K562 (cell line): ENCODE results near the gene GNPAT. TPM values are rescaled to one million over a fixed set of nuclear protein-coding genes. Genes with fewer than 3 reads are reported as not detected.
A peak's percentile ranks its signal among the peaks of the same experiment; 100 is the strongest.

Experiments
- CBX2 ChIP-seq: fragments of 200-600 bp; sonication (generic); IDR thresholded peaks from one replicate; pipeline ENCODE4 v1.6.1; 2012; ENCODE audit warnings: mild to moderate bottlenecking, low read length, inconsistent platforms; ENCODE audit not compliant: insufficient read depth, poor library complexity, severe bottlenecking
- CXXC5 ChIP-seq: fragments of 250-450 bp; sonication (Bioruptor Pico); IDR thresholded peaks from 2 replicates; pipeline ENCODE4 v1.8.0; 2022; ENCODE audit warnings: inconsistent platforms, mild to moderate bottlenecking, moderate library complexity
- ERF ChIP-seq: fragments of 450-650 bp; formaldehyde crosslinking; IDR thresholded peaks from 2 replicates; pipeline ENCODE4 v1.4.0; 2020; ENCODE audit warnings: mild to moderate bottlenecking, mixed read lengths
- ESRRA ChIP-seq: fragments of 450-650 bp; IDR thresholded peaks from 2 replicates; pipeline ENCODE4 v1.6.1; 2014; ENCODE audit warnings: low read depth, mild to moderate bottlenecking, moderate library complexity, borderline replicate concordance
- FIP1L1 ChIP-seq: fragments of 200-400 bp; formaldehyde crosslinking; IDR thresholded peaks from 2 replicates; pipeline ENCODE4 v1.6.1; 2018; ENCODE audit warnings: mild to moderate bottlenecking, low read depth, low read length; ENCODE audit not compliant: poor library complexity, severe bottlenecking
- HDAC6 ChIP-seq: IDR thresholded peaks from 2 replicates; pipeline ENCODE4 v1.6.1; 2012; ENCODE audit warnings: low read depth, mild to moderate bottlenecking, control low read depth, inconsistent platforms, low read length, moderate library complexity
- HMBOX1 ChIP-seq: sonication (generic); IDR thresholded peaks from 2 replicates; pipeline ENCODE4 v1.6.1; 2016
- NR3C1 ChIP-seq: sonication (generic); formaldehyde crosslinking; IDR thresholded peaks from 2 replicates; pipeline ENCODE4 v1.8.1; 2022; ENCODE audit warnings: missing genetic modification reagents
- SIN3B ChIP-seq: fragments of 450-650 bp; IDR thresholded peaks from 2 replicates; pipeline ENCODE4 v1.6.1; 2017; ENCODE audit warnings: low read depth, mild to moderate bottlenecking, moderate library complexity
- TEAD4 ChIP-seq, 2 experiments: sonication (generic) in 1 of 2; formaldehyde crosslinking in 1 of 2; IDR thresholded peaks; 2 replicates each; pipeline versions ENCODE4 v1.6.1 to v1.8.0; 2012 to 2022; ENCODE audit warnings: borderline replicate concordance in 1 of 2, inconsistent platforms in 1 of 2, low read length in 1 of 2, mild to moderate bottlenecking in 1 of 2, missing genetic modification reagents in 1 of 2
- TFE3 ChIP-seq: fragments of 450-650 bp; formaldehyde crosslinking; IDR thresholded peaks from 2 replicates; pipeline ENCODE4 v1.4.0; 2020; ENCODE audit warnings: mild to moderate bottlenecking, mixed read lengths
- ZBTB5 ChIP-seq: fragments of 450-650 bp; IDR thresholded peaks from 2 replicates; pipeline ENCODE4 v1.6.1; 2017; ENCODE audit warnings: antibody characterized with exemption
- ZNF274 ChIP-seq: IDR thresholded peaks from 2 replicates; pipeline ENCODE4 v1.6.1; 2011; ENCODE audit warnings: low read depth, mild to moderate bottlenecking, low read length, moderate library complexity, borderline replicate concordance
- ZNF592 ChIP-seq: fragments of 450-650 bp; IDR thresholded peaks from 2 replicates; pipeline ENCODE4 v1.6.1; 2017; ENCODE audit warnings: antibody characterized with exemption, mild to moderate bottlenecking
- ZNF830 ChIP-seq: fragments of 250-450 bp; sonication (Bioruptor Pico); IDR thresholded peaks from 2 replicates; pipeline ENCODE4 v1.5.0; 2021; ENCODE audit warnings: mild to moderate bottlenecking
- polyA plus RNA-seq, 8 experiments: library from polyadenylated mRNA; depleted of rRNA in 4 of 8; stranded (reverse) in 5 of 8; unstranded in 3 of 8; fragments of >200 nt; fragmentation: Nextera tagmentation in 2 of 8; fragmentation: Illumina TruSeq in 1 of 8; extraction: Ambion mirVana in 2 of 8; extraction: Trizol in 1 of 8; gene quantifications; 2 replicates each; pipeline versions ENCODE4 v1.2.1 to v1.2.3, GENCODE V29; 2011 to 2014; ENCODE audit warnings: inconsistent platforms in 1 of 8, missing spikeins in 1 of 8
- total RNA-seq, 7 experiments: library from RNA; depleted of rRNA in 6 of 7; stranded (reverse); fragments of >200 nt in 6 of 7; fragmentation: Illumina TruSeq in 2 of 7; extraction: Trizol in 2 of 7; gene quantifications; 2 replicates each; pipeline versions ENCODE4 v1.2.1 to v1.2.3, GENCODE V29; 2011 to 2021; ENCODE audit warnings: low replicate concordance in 1 of 7

GNPAT gene
- total and polyA plus RNA-seq, 9 of the 15 experiments (the other 6 are each of a cell fraction or from before 2014, with no cell fraction given): 32.1 to 68.8 (median 50.7) TPM

- TF ChIP-seq NR3C1 (no peak), ESRRA (peak; percentile 63; the same call in 1 of the 2 replicates), ZNF592 (peak; percentile 63; the same call in 1 of the 2 replicates), ZNF830 (CRISPR knock-in tag) (no peak), HDAC6 (no peak), HMBOX1 (no peak; the same call in 1 of the 2 replicates), CXXC5 (CRISPR knock-in tag) (peak; percentile 78), FIP1L1 (no peak), ZBTB5 (no peak), TFE3 (CRISPR knock-in tag) (no peak), TEAD4 (IDR thresholded peaks at IDR 0.05; ENCODE audit: low read length) (no peak; the same call in 1 of the 2 replicates), TEAD4 (CRISPR knock-in tag; IDR thresholded peaks at IDR 0.05; ENCODE audit: borderline replicate concordance) (peak; percentile 73; the same call in 1 of the 2 replicates), CBX2 (no peak), ZNF274 (no peak), ERF (CRISPR knock-in tag) (0 out of 2 replicates have a peak, but pooled peaks have one; percentile 48), SIN3B (peak; percentile 81)
Observed at GRCh38 chr1:231240883-231241735, at the start of gene GNPAT (continued).
